HEK293 (cell line): ENCODE measurements around the gene OR6B2.

Source experiments
- GLIS1 ChIP-seq: fragments of 450-650 bp; formaldehyde crosslinking; IDR thresholded peaks from 2 replicates; pipeline ENCODE4 v1.5.1; 2016; ENCODE audit warnings: missing biosample characterization, missing genetic modification characterization
- KLF16 ChIP-seq: fragments of 450-650 bp; formaldehyde crosslinking; IDR thresholded peaks from 2 replicates; pipeline ENCODE4 v1.5.1; 2017; ENCODE audit warnings: missing biosample characterization, missing genetic modification characterization
- ZBTB49 ChIP-seq: fragments of 450-650 bp; formaldehyde crosslinking; IDR thresholded peaks from 2 replicates; pipeline ENCODE4 v1.5.1; 2016; ENCODE audit warnings: missing biosample characterization, missing genetic modification characterization, low read depth
- ZBTB8A ChIP-seq: fragments of 450-650 bp; formaldehyde crosslinking; IDR thresholded peaks from 2 replicates; pipeline ENCODE4 v1.5.1; 2016; ENCODE audit warnings: missing biosample characterization, missing genetic modification characterization
- ZNF585B ChIP-seq: fragments of 450-650 bp; formaldehyde crosslinking; IDR thresholded peaks from 2 replicates; pipeline ENCODE4 v1.5.1; 2016; ENCODE audit warnings: missing biosample characterization, missing genetic modification characterization
- ZNF776 ChIP-seq: fragments of 450-650 bp; formaldehyde crosslinking; IDR thresholded peaks from 2 replicates; pipeline ENCODE4 v1.5.0; 2017; ENCODE audit warnings: missing biosample characterization, missing genetic modification characterization, borderline replicate concordance
- TF ChIP-seq, protein P1 (sequence below): fragments of 450-650 bp; formaldehyde crosslinking; IDR thresholded peaks from 2 replicates; pipeline ENCODE4 v1.5.1; 2016; ENCODE audit warnings: missing biosample characterization, missing genetic modification characterization

DNA sequence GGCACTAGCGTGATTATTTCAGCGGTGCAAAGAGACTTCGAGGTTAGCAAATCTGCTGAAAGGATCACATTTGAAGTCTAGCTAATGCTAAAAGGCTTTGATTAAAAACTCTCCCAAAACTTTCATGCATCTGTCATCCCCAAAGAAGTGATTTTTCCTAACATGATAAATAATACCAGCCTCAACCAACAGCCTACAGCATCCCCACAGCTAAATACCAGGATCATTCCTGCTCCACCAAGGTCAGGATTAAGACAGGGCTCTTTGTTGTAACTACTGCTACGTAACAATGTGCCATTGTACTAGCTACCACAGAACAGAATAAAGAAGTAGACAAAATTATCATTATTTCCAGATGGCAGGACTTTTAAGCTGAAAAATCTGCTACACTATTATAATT is 21.5 kb upstream of the OR6B2 start:
- TF ChIP-seq, protein P1, sequence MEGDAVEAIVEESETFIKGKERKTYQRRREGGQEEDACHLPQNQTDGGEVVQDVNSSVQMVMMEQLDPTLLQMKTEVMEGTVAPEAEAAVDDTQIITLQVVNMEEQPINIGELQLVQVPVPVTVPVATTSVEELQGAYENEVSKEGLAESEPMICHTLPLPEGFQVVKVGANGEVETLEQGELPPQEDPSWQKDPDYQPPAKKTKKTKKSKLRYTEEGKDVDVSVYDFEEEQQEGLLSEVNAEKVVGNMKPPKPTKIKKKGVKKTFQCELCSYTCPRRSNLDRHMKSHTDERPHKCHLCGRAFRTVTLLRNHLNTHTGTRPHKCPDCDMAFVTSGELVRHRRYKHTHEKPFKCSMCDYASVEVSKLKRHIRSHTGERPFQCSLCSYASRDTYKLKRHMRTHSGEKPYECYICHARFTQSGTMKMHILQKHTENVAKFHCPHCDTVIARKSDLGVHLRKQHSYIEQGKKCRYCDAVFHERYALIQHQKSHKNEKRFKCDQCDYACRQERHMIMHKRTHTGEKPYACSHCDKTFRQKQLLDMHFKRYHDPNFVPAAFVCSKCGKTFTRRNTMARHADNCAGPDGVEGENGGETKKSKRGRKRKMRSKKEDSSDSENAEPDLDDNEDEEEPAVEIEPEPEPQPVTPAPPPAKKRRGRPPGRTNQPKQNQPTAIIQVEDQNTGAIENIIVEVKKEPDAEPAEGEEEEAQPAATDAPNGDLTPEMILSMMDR, result no peak
- TF ChIP-seq ZBTB49 (tag by site-specific recombination), result no peak
- no peak for TF ChIP-seq KLF16 (tag by site-specific recombination)
- no peak for TF ChIP-seq ZNF585B (tag by site-specific recombination)
- no peak for TF ChIP-seq ZNF776 (tag by site-specific recombination)
- TF ChIP-seq ZBTB8A, result no peak
- TF ChIP-seq GLIS1 (tag by site-specific recombination), result no peak
